GM18951 (cell line): ENCODE data around the gene RBMS3.

Experiments used
- POLR2A ChIP-seq: IDR thresholded peaks from 4 replicates; pipeline ENCODE4 v1.6.1; 2011; ENCODE audit warnings: mild to moderate bottlenecking; ENCODE audit not compliant: insufficient read length, insufficient read depth; ENCODE audit errors: extremely low read depth
- in situ Hi-C: fragments of 300-500 bp; cut with MboI; formaldehyde crosslinking; loops from one replicate; pipeline ENCODE4 v1.12.0; 2022; ENCODE audit warnings: low sequenced_read_pairs, mixed read lengths, inconsistent platforms; ENCODE audit not compliant: unreplicated experiment

RBMS3 gene

GRCh38 chr3:29412110-29412509 lies 131.2 kb downstream of the RBMS3 start:
- in situ Hi-C loops, result no loop called here
- no peak for TF ChIP-seq POLR2A

DNA sequence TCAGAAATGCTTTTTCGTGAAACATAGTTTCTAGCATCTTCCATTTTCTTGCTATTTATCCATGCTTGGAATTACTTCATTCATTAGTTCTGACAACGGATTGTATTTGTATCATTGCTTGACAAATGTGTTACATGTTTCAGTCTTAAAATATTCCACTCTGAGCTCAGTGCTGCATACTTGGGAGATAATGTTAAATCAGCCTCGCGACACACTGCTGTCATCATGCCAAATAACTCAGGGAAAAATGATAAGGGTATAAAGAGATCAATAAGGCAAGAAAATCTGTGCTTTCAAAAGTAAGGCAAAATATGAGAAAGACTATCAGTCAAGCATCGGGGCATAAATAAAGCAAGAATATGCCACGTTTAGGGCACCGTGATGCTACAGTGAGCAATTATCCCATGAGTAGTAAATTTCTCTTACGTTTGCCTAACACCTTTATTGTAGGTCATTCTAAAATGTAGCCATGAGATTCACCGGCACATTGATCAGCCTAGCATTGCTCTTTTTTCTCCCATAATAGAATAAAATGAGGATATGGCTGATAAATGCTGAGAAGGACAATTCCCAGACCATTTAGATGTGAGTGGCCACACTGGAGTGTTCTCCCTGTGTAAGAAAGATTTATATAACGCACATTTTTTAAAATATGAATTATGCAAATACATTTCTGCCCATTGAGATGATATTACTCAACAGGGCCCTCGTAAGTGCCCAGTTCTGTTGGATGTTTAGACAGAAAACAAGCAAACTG lies 133.8 kb downstream of the RBMS3 start:
- no peak for TF ChIP-seq POLR2A
- in situ Hi-C loops, result no loop called here

- TF ChIP-seq POLR2A, result no peak
- in situ Hi-C loops, result no loop called here
Observed at GRCh38 chr3:29415482-29416223, 134.8 kb downstream of the RBMS3 start.

- TF ChIP-seq POLR2A, result no peak
- in situ Hi-C loops, result no loop called here
Observed at GRCh38 chr3:29416514-29416913, 135.6 kb downstream of the RBMS3 start.

- in situ Hi-C loops, result no loop called here
- TF ChIP-seq POLR2A, result no peak
Observed at GRCh38 chr3:29420106-29420505, 139.2 kb downstream of the RBMS3 start.

- TF ChIP-seq POLR2A, result no peak
- in situ Hi-C loops, result no loop called here
Observed at GRCh38 chr3:29426302-29427226, 145.7 kb downstream of the RBMS3 start.

DNA sequence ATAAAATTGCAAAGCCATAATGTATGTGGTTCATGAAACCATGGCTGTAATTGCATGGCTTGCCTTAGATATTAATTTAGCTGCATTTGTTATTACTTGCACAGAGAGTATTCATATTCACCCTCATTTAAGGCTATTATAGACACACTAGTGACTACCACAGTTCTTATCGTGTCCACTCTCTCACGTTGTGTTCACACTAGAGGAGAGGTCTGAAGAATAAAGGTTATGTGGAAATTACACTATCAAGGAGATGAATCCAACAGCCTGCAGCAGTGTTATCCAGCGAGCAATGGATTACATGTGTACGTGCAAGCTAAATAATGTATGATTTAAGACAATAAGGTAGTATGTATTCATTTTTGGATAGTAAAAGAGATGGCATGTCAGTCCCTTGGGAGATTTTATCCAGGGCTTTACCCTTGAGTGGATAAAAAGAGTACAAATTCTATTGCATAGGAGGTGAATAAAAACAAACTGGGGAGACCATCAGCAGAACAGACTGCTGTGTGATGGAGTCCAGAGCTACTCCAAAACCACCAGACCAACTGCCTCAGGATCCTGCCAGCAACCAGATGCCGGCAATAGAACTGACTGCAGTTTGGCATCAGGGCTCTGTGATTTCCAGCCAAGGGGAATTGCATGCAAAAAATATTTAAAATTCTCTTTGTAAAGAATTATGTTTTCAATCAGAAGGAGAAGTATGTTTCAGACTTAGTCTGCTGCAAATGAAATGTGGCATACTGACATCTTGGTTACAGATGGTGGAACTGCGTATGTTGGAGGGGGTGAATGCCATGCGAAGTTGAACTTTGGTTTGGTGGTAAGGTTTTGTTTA lies 146.6 kb downstream of the RBMS3 start:
- in situ Hi-C loops, result no loop called here
- TF ChIP-seq POLR2A, result no peak

DNA sequence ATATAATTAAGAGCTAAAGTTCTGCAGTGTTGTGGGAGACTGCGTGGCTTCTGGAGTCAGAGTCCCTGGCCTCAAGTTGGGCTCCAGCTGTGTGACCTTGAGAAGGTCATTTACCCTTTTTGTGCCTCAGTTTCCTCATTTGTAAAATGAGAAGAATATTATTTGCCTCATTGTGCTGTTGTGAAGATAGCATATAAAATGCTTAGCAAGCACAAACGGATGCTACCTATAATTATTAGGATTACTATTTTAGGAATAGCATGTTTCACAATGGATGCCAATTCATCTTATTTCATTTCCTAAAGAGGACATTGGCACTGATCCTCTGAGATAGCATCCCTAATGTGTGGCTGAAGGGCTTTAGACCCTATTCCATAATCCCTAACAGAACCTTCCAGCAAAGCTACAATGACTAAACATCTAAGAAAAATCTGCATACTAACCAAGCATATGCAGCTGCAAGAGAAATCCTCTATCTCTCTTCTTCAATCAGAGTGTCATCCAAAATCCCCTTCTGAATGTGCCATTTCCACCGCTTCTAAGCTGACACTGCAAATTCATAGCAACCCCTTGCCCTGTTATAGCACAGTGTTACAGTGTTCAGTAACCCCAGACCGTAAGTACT lies 148.3 kb downstream of the RBMS3 start:
- in situ Hi-C loops, result no loop called here
- TF ChIP-seq POLR2A, result no peak

- in situ Hi-C loops, result no loop called here
- TF ChIP-seq POLR2A, result no peak
Observed at GRCh38 chr3:29430558-29430971, 149.7 kb downstream of the RBMS3 start.

DNA sequence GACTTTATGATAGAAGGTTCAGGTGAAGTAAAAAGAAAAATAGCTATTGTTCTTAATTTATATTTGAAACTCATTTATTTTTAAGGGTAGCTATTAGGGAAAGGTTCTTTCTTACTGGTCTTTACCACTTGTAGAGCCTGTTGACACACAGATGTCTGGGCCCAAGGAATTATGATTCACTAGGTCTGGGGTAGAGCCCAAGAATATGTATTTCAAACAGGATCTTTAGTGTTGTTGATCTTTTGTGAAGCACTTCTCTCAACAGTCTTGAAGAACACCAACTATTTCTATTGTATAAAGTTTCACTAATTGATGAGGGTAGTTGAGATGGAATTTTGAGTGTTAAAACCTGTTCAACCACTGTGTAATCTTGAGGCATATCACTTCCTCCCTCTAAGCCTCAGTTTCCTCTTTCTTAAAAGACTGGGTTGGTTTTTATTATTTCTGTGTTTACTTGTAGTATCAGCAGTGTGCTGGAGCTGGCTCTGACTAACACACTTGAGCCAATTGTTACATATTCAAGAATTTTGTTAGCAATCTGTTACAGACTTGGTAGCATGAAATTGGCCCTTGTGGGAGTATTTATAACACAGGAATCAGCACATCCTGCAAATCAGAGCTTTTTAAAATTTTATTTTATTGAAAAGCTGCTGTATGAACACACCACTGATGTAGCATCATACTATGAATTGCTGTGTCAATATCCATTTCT lies 155.9 kb downstream of the RBMS3 start:
- in situ Hi-C loops, result no loop called here
- TF ChIP-seq POLR2A, result no peak

GRCh38 chr3:29438580-29438979 lies 157.7 kb downstream of the RBMS3 start:
- in situ Hi-C loops, result no loop called here
- TF ChIP-seq POLR2A, result no peak
